Left ventricle myocardium inferior (tissue), 1 donor: ENCODE data around the gene HOXA2. TPM values are rescaled to one million over a fixed set of nuclear protein-coding genes. Genes with fewer than 3 reads are reported as not detected.

ENCODE experiments used
- DNase-seq: peaks from one replicate; pipeline ENCODE4 v3.0.0-alpha.2; 2020
- H3K27ac ChIP-seq: fragments of 200-600 bp; replicated peaks from 2 replicates; pipeline ENCODE4 v1.8.0; 2021
- H3K27me3 ChIP-seq: fragments of 200-600 bp; 2 replicates; pipeline ENCODE4 v1.8.0; 2021; ENCODE audit warnings: low read depth
- H3K36me3 ChIP-seq: fragments of 200-600 bp; 2 replicates; pipeline ENCODE4 v1.8.0; 2021
- H3K4me1 ChIP-seq: fragments of 200-600 bp; 2 replicates; pipeline ENCODE4 v1.8.0; 2021
- H3K4me3 ChIP-seq: fragments of 200-600 bp; 2 replicates; pipeline ENCODE4 v1.8.0; 2021; ENCODE audit warnings: mild to moderate bottlenecking, moderate library complexity
- H3K9me3 ChIP-seq: fragments of 200-600 bp; replicated peaks from 2 replicates; pipeline ENCODE4 v1.8.0; 2021
- CTCF ChIP-seq: fragments of 200-600 bp; IDR thresholded peaks from 2 replicates; pipeline ENCODE4 v1.8.0; 2021; ENCODE audit warnings: antibody characterized with exemption, mild to moderate bottlenecking, borderline replicate concordance
- intact Hi-C: fragments of 100-400 bp; cut with micrococcal nuclease; formaldehyde crosslinking; loops from one replicate; pipeline ENCODE4 v1.11.0; 2022
- total RNA-seq: library from RNA; stranded (reverse); fragmentation: NEBNext Ultra II Directional; extraction: Animal tissue kit (Norgen Biotek cat#: 25700); gene quantifications from one replicate; pipeline ENCODE4 v1.2.1, GENCODE V29; 2021
- donor health status: DM: no; HTN: yes; CAD: no; lungs with severe emphysema.

The HOXA2 gene
- total RNA-seq, 1 donor from 2014 or later = not detected

GRCh38 chr7:27148756-27149641 lies 46.5 kb upstream of the HOXA2 start:
- Histone ChIP-seq H3K4me1 (peaks cover 52% of the 10 kb centered on the region), H3K27me3 (peaks cover 100% of the 10 kb centered on the region), H3K27ac (peak overlapping the region; percentile 30), H3K4me3 (peak overlapping the region; percentile 54), H3K36me3 (no peaks in the 10 kb centered on the region), H3K9me3 (no peaks in the 10 kb centered on the region)
- no peak for DNase-seq
- TF ChIP-seq CTCF = no peak
- intact Hi-C loops = no loop called here

- Histone ChIP-seq H3K4me3 (peak overlapping the region; percentile 54), H3K4me1 (peaks cover 60% of the 10 kb centered on the region), H3K27ac (peak overlapping the region; percentile 30), H3K27me3 (peaks cover 100% of the 10 kb centered on the region), H3K36me3 (no peaks in the 10 kb centered on the region), H3K9me3 (no peaks in the 10 kb centered on the region)
- TF ChIP-seq CTCF = no peak
- intact Hi-C loops = no loop called here
- DNase-seq = no peak
Observed at GRCh38 chr7:27148031-27148755, 45.7 kb upstream of the HOXA2 start.

GRCh38 chr7:27147199-27148030 lies 44.9 kb upstream of the HOXA2 start, which contains the start of gene HOXA6:
Gene HOXA6, minus strand, starts transcription at chr7:27147774. Its CDS starts 25 bp downstream, at chr7:27147749.
- H3K36me3 ChIP-seq = no peaks in the 10 kb centered on the region
- DNase-seq = no peak
- peak within 1 kb of the TSS; percentile 54 for H3K4me3 ChIP-seq
- TF ChIP-seq CTCF = no peak
- intact Hi-C loops = no loop called here
- H3K27me3 ChIP-seq = peaks cover 100% of the 10 kb centered on the region
- H3K4me1 ChIP-seq = peaks cover 63% of the 10 kb centered on the region
- peak within 1 kb of the TSS; percentile 30 for H3K27ac ChIP-seq
- H3K9me3 ChIP-seq = no peaks in the 10 kb centered on the region

- Histone ChIP-seq H3K4me3 (no peak overlapping the region), H3K9me3 (no peaks in the 10 kb centered on the region), H3K36me3 (no peaks in the 10 kb centered on the region), H3K27ac (no peak overlapping the region), H3K27me3 (peaks cover 100% of the 10 kb centered on the region), H3K4me1 (peaks cover 62% of the 10 kb centered on the region)
- no peak for DNase-seq
- TF ChIP-seq CTCF = no peak
- intact Hi-C loops = no loop called here
Observed at GRCh38 chr7:27146491-27147198, 44.2 kb upstream of the HOXA2 start.
